SU-DHL-6 (cell line): Measurements from ENCODE around the gene FAM32A.

Source experiments
- H2AFZ ChIP-seq: fragments of 200-600 bp; sonication (generic); 2 replicates; pipeline ENCODE4 v1.6.1; 2014; ENCODE audit warnings: low read depth, mild to moderate bottlenecking, moderate library complexity, mixed read lengths, antibody characterized with exemption, low read length; ENCODE audit not compliant: severe bottlenecking
- H3F3A ChIP-seq: fragments of 200-600 bp; shearing (Covaris generic); 2 replicates; pipeline ENCODE4 v1.6.0; 2016; ENCODE audit warnings: antibody characterized with exemption, mild to moderate bottlenecking; ENCODE audit not compliant: insufficient read depth
- H3K27ac ChIP-seq: fragments of 200-600 bp; sonication (generic); 2 replicates; pipeline ENCODE4 v1.5.1; 2016; ENCODE audit warnings: low read depth, mild to moderate bottlenecking, low read length, moderate library complexity, mixed read lengths
- H3K27me3 ChIP-seq: fragments of 200-600 bp; sonication (generic), shearing (Covaris generic); 2 replicates; pipeline ENCODE4 v1.6.0; 2014; ENCODE audit warnings: mild to moderate bottlenecking, low read length
- H3K36me3 ChIP-seq: fragments of 200-600 bp; sonication (generic); 2 replicates; pipeline ENCODE4 v1.6.1; 2014; ENCODE audit warnings: mild to moderate bottlenecking, low read length, mixed read lengths
- H3K4me2 ChIP-seq: fragments of 300-600, 200-600 bp; shearing (Covaris generic), sonication (generic); 2 replicates; pipeline ENCODE4 v1.6.0; 2014; ENCODE audit warnings: low read length, low read depth, mild to moderate bottlenecking; ENCODE audit not compliant: poor library complexity, severe bottlenecking
- H3K4me3 ChIP-seq: fragments of 200-600 bp; sonication (generic); 2 replicates; pipeline ENCODE4 v1.5.1; 2014; ENCODE audit warnings: antibody characterized with exemption, low read length, mild to moderate bottlenecking, mixed read lengths; ENCODE audit not compliant: insufficient read depth, poor library complexity, severe bottlenecking
- H3K79me2 ChIP-seq: fragments of 200-600 bp; sonication (generic); 2 replicates; pipeline ENCODE4 v1.6.1; 2014; ENCODE audit warnings: mild to moderate bottlenecking, low read length, moderate library complexity; ENCODE audit not compliant: insufficient read depth
- H3K9ac ChIP-seq: fragments of 200-600 bp; sonication (generic); 2 replicates; pipeline ENCODE4 v1.7.0; 2014; ENCODE audit warnings: mild to moderate bottlenecking, low read length
- H3K9me2 ChIP-seq: fragments of 200-600 bp; sonication (generic); replicated peaks from 2 replicates; pipeline ENCODE4 v1.6.1; 2014; ENCODE audit warnings: low read length; ENCODE audit not compliant: insufficient read depth
- H3K9me3 ChIP-seq: fragments of 200-600 bp; sonication (generic); 2 replicates; pipeline ENCODE4 v1.6.1; 2014; ENCODE audit warnings: low read length, mixed read lengths; ENCODE audit not compliant: insufficient read depth
- H4K20me1 ChIP-seq: fragments of 200-600 bp; sonication (generic); 2 replicates; pipeline ENCODE4 v1.6.1; 2014; ENCODE audit warnings: low read depth, mild to moderate bottlenecking, antibody characterized with exemption, low read length, moderate library complexity, mixed read lengths
- CTCF ChIP-seq: fragments of 200-600 bp; sonication (generic); IDR thresholded peaks from one replicate; pipeline ENCODE4 v1.5.1; 2017; ENCODE audit warnings: antibody characterized with exemption, mild to moderate bottlenecking, low read length, moderate library complexity; ENCODE audit not compliant: insufficient read depth, poor library complexity, severe bottlenecking
- EZH2phosphoT487 ChIP-seq: fragments of 200-600 bp; sonication (generic), shearing (Covaris generic); conservative IDR thresholded peaks from 2 replicates; pipeline ENCODE4 v1.6.1; 2018; ENCODE audit warnings: mild to moderate bottlenecking, antibody characterized with exemption, low read length, moderate library complexity, mixed read lengths

The FAM32A gene

GRCh38 chr19:16160445-16160942 is 24.7 kb upstream of the FAM32A start:
- no peak overlapping the region for H3K4me2 ChIP-seq
- no peaks in the 10 kb centered on the region for H3K9me3 ChIP-seq
- H3K27ac ChIP-seq = no peak overlapping the region
- no peaks in the 10 kb centered on the region for H3K27me3 ChIP-seq
- H3K4me3 ChIP-seq = no peak overlapping the region
- peaks cover 24% of the 10 kb centered on the region for H3F3A ChIP-seq
- H3K9me2 ChIP-seq = no peaks in the 10 kb centered on the region
- peaks cover 9% of the 10 kb centered on the region; the same call in 1 of the 2 replicates for H3K36me3 ChIP-seq
- H3K9ac ChIP-seq = no peak overlapping the region
- no peak overlapping the region for H2AFZ ChIP-seq
- H3K79me2 ChIP-seq = no peaks in the 10 kb centered on the region
- TF ChIP-seq EZH2phosphoT487 = no peak
- TF ChIP-seq CTCF = no peak
- H4K20me1 ChIP-seq = no peaks in the 10 kb centered on the region

- peaks cover 9% of the 10 kb centered on the region; the same call in 1 of the 2 replicates for H3K36me3 ChIP-seq
- H3F3A ChIP-seq = peaks cover 23% of the 10 kb centered on the region
- no peaks in the 10 kb centered on the region for H4K20me1 ChIP-seq
- no peak overlapping the region for H3K4me3 ChIP-seq
- H2AFZ ChIP-seq = no peak overlapping the region
- H3K9me2 ChIP-seq = no peaks in the 10 kb centered on the region
- H3K27ac ChIP-seq = no peak overlapping the region
- no peaks in the 10 kb centered on the region for H3K27me3 ChIP-seq
- no peaks in the 10 kb centered on the region for H3K79me2 ChIP-seq
- no peak for TF ChIP-seq EZH2phosphoT487
- TF ChIP-seq CTCF = no peak
- H3K9ac ChIP-seq = no peak overlapping the region
- H3K9me3 ChIP-seq = no peaks in the 10 kb centered on the region
- no peak overlapping the region for H3K4me2 ChIP-seq
Measured at GRCh38 chr19:16160943-16161560, 24.2 kb upstream of the FAM32A start.

- H2AFZ ChIP-seq = no peak overlapping the region
- no peak overlapping the region for H3K4me3 ChIP-seq
- H3K27ac ChIP-seq = no peak overlapping the region
- TF ChIP-seq CTCF (no peak), EZH2phosphoT487 (no peak)
- H4K20me1 ChIP-seq = no peaks in the 10 kb centered on the region
- no peaks in the 10 kb centered on the region for H3K27me3 ChIP-seq
- H3K9me3 ChIP-seq = no peaks in the 10 kb centered on the region
- no peaks in the 10 kb centered on the region for H3K9me2 ChIP-seq
- 0 out of 2 replicates have a peak, but pooled peaks cover 5% of the 10 kb centered on the region for H3K36me3 ChIP-seq
- no peaks in the 10 kb centered on the region for H3K79me2 ChIP-seq
- H3K4me2 ChIP-seq = no peak overlapping the region
- peaks cover 18% of the 10 kb centered on the region for H3F3A ChIP-seq
- H3K9ac ChIP-seq = no peak overlapping the region
Measured at GRCh38 chr19:16161840-16162239, 23.4 kb upstream of the FAM32A start.
